Activated CD4-positive, alpha-beta T cell treated with anti-CD3 and anti-CD28 coated beads, Interleukin-2, amount 50 U/mL, for 1 hour (primary cell): ENCODE data around the gene TXNRD1.
"Not testable (repeated sequence)": the region's sequence is repeated elsewhere in the genome, so short reads cannot be mapped to it uniquely, and the experiment has no call there.

Source experiments
- DNase-seq: peaks from one replicate; pipeline ENCODE4 v3.0.0-alpha.2; 2020

The TXNRD1 gene

DNA sequence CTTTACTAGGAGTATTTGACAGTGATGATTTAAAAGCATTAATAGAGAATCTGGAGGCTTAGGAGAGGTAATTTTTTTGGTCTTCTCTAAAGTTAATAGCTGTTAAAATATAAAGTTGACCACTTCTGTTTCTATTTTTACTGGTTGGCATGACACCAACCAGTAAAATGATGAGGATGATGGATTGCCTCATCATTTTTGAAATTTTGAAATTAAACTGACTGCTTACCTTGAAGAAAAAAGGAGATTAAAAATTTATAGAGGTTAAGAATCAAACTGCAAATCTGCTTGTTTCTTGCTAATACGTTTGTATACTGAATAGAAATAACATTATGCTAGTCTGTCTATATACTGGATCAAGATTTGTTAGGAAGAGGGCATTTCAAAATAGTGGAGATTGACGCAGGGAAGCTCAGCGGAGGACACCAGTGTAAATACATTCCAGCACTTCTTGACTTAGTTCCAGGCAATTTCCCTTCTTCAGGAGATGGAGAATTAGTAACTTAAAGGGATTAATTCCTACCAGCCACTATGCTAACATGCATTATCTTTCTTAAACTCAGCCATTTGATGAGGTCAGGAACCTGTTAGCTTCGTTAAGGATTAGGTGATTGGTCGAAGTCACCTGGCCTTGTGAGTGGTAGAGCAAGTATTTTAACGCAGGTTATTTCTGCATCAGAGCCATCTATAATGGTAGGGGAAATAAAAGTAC, 91.5 kb downstream of the TXNRD1 start:
- DNase-seq = no peak

- no peak for DNase-seq
Measured at GRCh38 chr12:104307655-104308000, 92.0 kb downstream of the TXNRD1 start.

DNA sequence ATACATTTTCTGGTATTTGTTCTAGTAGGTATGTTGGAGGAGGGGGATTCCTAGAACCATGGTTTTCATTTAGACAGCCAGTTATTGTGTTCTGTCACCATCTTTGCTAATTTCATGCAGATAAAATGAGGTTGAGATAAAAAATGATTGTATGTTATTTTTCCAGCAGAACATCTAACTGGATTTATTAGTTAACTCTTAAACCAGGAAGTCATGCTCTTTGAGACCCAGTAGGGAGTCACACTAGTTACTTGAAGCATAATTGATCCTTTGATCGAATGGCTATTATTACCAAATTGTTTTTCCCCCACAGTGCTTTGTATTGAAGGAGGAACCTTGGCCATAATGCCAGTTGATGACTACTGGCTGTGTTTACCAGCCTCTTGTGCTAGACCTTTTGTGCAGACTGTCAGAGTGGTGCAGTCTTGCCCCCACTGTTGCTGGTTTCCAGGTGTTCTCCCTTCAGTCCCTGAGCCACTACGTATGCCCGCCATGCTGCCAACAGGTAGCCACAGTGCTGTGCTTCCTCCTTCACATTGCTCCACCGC, 93.9 kb downstream of the TXNRD1 start:
- DNase-seq = no peak

- DNase-seq = no peak
Measured at GRCh38 chr12:104310751-104311633, 95.4 kb downstream of the TXNRD1 start.

DNA sequence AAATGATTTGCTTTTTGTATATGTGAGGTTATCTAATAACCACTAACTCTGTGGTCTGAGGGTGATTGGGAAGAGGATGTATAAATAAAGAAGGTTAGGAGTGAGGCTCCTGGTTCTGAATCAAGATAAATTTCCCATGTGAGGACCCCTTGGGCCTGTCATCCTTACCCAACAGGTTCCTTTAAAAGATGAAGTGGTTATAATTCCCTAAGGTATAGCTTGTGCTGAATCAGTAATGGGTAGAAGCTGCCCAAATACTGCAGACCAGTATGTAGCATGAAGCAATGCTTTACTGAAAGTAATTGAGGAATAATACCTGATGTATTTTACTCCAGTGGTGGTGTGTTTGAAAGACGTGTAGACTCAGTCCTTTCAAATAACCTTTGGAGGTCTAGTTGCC, 96.6 kb downstream of the TXNRD1 start:
- no peak for DNase-seq

GRCh38 chr12:104312654-104313053, 97.1 kb downstream of the TXNRD1 start:
- no peak for DNase-seq

- DNase-seq = no peak
Measured at GRCh38 chr12:104313568-104314241, 98.1 kb downstream of the TXNRD1 start.

- no peak for DNase-seq
Measured at GRCh38 chr12:104314242-104314614, 98.6 kb downstream of the TXNRD1 start.

GRCh38 chr12:104315326-104316224, 100.0 kb downstream of the TXNRD1 start:
- DNase-seq = no peak

DNA sequence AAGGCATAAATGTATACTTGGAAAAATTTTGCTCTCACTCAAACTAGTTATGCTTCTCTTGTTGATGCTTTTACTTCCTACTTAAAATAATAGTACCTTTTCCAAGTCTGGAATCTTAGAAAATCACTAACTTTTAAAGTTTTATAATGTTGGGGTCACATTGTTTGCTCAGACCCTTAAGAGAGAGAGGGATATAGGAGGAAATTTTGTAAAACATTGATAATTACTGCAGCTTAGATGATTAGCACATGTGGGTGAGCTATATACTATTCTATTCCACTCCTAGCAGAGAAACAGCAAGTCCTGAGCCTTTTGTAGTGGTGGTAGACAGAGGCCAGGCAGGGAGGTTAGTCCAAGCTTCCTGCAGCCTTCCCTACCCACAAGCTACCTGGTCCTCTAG, 101.4 kb downstream of the TXNRD1 start:
- no peak for DNase-seq

DNA sequence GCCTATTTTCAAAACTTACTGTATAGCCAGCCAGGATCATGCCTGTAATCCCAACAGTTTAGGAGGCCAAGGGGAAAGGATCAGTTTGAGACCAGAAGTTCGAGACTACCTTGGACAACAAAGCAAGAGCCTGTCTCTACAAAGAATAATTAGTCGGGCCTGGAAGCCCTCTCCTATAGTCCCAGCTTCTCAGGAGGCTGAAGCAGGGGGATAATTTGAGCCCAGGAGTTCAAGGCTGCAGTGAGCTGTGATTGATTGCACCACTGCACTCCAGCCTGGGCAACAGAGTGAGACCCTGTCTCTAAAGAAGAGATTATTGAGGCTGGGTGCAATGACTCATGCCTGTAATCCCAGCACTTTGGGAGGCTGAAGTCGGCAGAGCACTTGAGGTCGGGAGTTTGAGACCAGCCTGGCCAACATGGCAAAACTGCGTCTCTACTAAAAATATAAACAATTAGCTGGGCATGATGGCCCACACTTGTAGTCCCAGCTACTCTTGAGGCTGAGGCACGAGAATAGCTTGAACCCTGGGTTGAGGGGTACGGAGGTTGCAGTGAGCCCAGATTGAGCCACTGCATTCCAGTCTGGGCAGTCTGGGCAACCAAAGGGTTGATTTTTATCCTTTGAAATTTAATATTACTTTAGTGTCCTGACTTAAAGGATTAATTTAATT, 102.1 kb downstream of the TXNRD1 start:
- DNase-seq = no peak

GRCh38 chr12:104319028-104319427, 103.4 kb downstream of the TXNRD1 start:
- DNase-seq = no peak

GRCh38 chr12:104319918-104320626, 104.5 kb downstream of the TXNRD1 start:
- DNase-seq = no peak

- DNase-seq = no peak
Measured at GRCh38 chr12:104320627-104321024, 105.0 kb downstream of the TXNRD1 start.

DNA sequence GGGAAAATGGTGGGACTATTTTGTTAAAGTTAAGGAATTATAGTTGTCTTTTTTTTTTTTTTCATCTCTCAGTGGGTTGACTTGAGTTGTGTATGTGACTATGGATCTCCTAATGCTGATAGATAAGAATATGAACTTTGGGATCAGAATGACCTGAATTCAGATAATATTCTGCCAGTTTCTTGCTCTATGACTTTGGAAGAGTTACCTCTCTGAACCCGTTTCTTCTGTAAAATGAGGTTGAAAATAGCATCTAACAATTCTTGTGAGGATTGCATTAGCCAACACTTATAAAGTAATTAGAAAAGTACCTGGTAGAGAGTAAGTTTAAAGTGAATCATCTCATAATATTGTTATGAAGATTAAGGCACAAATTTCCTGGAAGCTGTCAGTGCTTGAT, 106.4 kb downstream of the TXNRD1 start:
- no peak for DNase-seq

DNA sequence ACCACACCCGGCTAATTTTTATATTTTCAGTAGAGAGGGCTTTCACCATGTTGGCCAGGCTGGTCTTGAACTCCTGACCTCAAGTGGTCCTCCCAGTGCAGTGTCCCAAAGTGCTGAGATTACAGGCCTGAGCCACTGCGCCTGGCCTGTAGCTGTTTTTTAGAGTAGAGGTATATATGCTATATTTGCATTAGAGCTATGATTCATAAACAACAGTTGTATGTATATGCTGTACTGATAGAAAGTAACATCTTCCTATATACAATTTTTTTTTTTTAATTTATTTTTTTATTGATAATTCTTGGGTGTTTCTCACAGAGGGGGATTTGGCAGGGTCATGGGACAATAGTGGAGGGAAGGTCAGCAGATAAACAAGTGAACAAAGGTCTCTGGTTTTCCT, 107.0 kb downstream of the TXNRD1 start:
- not testable (repeated sequence) for DNase-seq

GRCh38 chr12:104323899-104324298, 108.3 kb downstream of the TXNRD1 start:
- DNase-seq = no peak

- DNase-seq = not testable (repeated sequence)
Measured at GRCh38 chr12:104328278-104328677, 112.7 kb downstream of the TXNRD1 start.

DNA sequence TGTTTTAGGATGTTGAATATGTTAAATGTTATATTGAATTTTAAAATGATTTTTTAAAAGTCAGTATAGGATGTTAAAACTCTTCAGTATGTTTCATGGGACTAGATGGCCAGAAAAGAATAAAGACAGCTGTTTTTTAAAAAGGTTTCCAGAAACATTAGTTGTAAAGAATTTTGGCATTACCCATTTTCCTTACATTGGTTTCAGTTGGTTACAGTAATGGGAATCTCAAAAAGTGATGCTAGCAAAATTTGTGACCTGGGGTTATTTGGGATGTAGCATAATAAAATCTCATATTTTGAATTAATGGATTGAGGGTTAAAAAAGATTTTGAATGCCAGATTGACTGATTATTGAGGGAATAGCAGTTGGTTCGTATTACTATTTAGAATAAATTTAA, 113.2 kb downstream of the TXNRD1 start:
- no peak for DNase-seq

DNA sequence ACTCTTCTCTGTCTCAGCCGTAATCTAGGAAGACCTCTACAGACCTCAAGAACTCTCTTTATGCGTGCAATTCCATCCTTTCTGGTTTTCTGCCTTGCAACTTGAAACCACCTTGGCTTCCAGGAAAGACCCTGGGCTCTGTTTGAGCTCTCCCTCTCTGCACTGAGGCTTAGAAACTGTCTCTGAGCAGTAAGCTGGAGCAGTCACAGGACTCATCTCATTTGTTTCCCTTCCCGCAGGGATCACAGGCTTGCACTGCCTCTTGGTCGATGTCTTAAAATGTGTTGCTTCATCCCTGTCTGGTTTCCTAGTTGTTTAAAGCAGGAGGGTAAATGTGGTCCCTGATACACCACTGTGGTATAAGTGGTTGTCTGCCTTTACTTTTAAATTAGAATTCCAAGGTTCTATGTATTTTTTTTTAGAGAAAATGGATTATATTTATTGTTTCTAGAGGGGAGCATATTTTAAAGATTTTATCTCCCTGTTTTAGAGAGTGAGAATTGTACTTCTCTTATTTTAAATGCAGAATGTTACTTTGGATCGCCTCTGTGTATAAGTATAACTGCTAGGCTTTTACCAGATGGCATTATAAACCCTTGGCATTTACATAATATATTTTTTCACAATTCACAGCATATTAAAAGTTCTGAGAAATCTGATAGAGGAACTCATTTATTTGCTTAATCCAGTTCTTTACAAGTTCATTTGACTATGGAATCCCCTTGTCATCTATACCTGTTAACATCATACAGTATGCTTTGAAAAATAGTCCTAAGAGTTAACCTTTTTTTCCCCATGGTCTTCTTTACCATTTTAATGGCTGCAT, 114.3 kb downstream of the TXNRD1 start:
- no peak for DNase-seq
